Measurements from ENCODE around the gene TMEM106A.
A peak's percentile ranks its signal among the peaks of the same experiment; 100 is the strongest.
"Not testable (repeated sequence)": the region's sequence is repeated elsewhere in the genome, so short reads cannot be mapped to it uniquely, and the experiment has no call there.

TMEM106A gene

DNA sequence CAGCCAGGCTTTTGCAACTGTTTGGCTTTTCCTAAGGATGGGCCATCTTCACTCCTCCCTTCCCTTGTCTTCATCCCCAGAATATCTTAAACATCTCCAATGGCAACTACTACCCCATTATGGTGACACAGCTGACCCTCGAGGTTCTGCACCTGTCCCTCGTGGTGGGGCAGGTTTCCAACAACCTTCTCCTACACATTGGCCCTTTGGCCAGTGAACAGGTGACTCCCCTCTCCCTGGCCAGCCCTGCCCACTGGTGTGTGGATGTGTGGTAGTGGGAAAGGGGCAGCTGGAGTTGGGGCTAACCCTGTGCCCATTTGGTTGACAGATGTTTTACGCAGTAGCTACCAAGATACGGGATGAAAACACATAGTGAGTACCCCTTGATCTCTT lies 4.7 kb downstream of the TMEM106A start:
- no peak for DNase-seq

DNA sequence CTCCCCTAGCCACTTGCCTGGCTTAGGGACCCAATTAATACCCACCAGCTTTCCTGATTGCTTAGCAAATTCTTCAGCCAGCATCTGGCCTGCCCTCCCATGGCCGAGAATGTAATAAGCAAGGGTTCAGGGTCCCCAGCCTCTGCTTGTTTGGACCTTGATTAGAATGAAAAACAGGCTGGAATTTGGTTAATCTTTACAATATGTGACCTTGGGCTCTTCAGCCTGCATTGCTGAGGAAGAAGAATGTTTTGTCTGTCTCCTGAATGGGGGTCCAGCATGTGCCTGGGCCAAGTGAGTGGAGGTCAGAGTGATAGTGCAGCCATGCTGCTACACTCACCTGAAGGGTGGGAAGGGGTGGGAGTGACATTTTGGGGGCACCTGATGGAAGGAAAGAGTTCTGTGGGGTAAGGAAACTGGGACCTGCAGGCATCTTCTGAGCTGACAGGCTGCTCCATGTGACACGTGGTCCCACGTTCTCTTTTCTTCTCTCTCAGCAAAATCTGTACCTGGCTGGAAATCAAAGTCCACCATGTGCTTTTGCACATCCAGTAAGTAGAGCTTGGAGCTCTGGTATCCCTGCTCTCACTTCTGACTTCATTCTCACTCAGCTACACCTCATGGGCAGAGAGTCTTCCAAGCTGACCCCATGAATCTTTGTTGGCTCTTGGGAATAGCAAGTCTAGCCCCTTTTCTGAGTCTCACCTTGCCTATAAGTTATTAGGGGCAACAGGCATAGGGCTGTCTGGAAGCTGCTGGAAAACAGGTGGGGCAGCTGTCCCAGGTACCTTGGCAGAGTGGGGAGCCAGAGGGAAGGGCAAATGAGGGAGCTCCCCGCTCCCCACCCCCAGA lies 5.3 kb downstream of the TMEM106A start:
- no peak for DNase-seq

DNA sequence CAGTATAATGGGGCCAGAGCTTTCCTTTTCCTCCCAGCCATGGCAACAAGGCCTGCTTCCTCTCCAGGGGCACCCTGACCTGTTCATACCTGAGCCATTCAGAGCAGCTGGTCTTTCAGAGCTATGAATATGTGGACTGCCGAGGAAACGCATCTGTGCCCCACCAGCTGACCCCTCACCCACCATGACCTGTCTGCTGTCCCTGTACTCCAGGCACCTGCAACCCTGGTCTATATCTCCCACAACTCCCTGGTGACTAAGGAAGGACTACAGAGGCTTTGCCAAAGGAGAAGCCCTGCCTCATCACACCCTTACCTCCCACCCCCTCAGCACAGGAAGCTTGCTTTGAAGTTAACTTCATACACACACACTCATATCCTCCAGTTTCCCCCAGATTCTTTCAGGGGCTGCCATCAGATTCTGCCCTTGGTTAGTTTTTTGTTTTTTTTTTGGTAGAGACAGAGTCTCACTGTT lies 6.0 kb downstream of the TMEM106A start:
- DNase-seq = peak; percentile 65

DNA sequence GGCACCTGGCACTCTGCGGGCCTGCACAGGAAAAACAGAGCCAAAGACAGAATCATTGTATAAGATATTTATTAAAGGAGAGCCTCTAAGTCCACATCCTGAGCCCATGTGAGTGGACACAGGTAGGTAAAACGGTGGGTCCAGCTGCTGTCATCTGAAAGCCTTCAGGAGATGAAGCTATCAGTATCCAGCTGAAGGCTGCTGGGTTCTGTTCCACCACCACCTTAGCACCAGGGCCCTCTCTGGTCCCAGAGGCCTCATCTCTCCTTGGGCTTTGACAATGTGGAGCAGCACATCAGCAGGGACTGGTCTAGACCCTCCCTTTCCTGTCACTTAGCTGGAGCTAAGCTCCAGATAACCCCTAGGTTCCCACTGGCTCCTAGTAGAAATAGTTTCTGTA lies 7.3 kb downstream of the TMEM106A start:
- no peak for DNase-seq

DNA sequence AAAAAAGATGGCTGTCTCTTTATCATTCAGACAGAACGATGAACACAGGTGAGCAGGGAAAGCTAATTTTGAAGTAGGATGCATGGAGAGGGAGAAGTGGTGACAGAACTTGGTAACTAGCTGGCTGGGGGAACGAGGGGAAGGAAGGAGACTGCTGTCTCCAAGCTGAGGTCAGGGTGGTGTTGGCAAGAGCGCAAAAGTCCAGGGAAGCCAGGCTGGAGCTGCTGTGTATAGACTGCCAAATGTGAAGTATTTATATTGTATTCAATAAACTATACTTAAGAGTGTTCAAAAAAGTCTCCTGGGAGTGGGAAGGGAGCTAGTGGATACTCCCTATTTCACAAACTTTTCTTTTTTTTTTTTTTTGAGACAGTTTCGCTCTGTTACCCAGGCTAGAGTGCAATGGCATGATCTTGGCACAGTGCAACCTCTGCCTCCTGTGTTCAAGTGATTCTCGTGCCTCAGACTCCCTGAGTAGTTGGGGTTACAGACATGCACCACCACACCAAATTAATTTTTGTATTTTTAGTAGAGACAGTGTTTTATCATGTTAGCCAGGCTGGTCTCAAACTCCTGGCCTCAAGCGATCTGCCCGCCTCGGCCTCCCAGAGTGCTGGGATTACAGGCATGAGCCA lies 8.2 kb downstream of the TMEM106A start:
- DNase-seq = no peak

DNA sequence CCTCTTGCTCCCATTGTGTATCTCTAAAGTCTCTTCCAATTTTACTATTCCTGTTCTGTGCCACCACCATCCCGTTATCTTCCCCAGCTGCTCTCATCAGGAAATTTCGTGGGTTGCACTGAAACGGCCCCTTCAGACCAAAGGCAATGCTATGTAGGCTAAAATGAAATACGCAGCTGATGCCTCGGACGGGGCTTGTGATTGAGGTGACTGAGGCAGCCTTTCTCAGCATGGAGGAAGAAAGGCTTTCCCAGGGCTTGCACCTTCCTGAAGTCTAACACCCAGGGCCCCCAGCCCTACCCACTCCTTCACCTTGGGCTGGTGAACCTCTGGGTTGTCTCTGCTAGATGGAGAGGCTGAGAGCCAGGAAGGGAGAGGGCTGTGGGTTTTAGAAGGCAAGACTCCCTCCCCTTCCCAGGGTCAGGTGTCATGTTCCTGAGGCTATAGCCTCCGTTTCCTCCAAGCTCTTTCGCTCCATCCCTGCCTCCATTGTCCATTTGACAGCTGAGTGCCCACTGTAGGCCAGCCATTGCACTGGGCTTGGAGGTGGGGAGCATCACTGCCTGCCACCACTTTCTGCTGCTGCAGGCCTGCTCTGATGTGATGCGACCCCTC lies 8.9 kb downstream of the TMEM106A start:
- no peak for DNase-seq

DNA sequence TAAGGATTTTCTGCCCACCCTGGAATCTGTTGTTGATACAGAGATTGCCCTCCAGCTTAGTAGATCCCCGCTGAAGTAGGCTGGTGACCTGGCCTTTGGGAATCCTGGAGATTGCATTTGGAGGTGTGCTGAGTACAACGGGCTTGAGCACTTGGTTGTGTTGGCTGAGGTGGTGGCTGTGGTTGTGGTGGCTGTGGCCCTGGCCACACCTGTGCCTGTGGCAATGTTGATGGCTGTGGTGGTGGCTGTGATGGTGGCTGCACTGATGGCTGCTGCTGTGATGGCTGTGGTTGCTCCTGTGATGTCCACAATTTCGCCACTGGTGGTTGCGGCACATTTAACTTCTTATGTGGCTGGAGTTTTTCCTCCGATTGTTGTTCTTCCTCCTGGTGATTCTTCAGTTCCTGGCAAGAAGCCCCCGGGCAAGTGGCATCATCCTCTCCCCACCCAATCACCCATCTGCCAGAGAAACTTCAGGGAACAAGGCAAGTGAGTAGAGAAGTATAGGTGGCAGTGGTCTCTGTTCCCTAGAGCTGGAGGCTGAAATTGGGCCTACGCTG lies 12.6 kb downstream of the TMEM106A start:
- peak; percentile 40 for DNase-seq

DNA sequence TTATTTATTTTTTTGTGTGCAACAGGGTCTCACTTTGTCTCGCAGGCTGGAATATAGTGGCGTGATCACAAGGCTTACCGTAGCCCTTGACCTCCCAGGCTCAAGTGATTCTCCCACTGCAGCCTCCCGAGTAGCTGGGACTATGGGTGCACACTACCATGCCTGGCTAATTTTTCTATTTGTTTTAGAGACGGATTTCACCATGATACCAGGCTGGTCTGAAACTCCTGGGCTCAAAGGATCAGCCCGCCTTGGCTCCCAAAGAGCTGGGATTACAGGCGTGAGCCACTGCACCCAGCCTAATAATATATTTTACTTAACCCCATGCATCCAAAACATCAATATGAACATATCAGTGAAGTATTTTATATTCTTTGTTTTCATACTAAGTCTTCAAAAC lies 14.7 kb downstream of the TMEM106A start:
- DNase-seq = no peak

DNA sequence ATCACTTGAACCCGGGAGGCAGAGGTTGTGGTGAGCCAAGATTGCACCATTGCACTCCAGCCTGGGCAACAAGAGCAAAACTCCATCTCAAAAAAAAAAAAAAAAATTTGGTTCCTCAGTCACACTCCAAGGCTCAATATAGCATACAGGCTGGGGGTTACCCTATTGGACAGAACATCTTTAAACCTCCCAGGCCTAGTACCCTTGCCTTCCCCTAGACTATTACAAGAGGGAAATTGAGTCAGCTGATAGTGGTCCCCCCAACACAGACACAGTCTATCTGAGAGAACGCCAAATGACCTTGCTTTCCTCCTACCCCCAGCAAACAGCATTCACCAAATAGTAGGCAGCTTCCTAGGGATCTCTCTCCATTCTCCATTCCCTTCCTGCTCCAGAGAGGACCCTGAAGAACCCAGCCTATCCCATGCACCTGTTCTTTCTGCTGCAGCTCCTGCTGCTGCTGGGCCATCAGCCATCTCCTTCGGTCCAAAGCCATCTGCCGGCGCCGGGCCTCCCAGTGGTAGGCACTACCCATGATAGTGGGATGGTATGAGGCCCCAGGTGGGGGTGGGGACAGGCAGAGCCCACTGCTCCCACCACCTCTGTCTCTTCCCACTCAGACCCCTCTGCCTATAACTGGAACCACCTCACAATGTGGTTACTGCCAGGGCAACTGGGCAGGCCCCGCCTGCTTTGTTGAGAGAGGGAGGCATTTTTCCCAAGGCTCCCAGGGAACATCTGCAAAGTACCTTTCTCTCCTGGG lies 16.5 kb downstream of the TMEM106A start, which contains the start of gene CCDC200:
TSS of gene CCDC200 (minus strand) at position 604 of the 763 bp plus-strand sequence. CDS start at position 535, 69 bp downstream.
- DNase-seq = not testable (repeated sequence)

DNA sequence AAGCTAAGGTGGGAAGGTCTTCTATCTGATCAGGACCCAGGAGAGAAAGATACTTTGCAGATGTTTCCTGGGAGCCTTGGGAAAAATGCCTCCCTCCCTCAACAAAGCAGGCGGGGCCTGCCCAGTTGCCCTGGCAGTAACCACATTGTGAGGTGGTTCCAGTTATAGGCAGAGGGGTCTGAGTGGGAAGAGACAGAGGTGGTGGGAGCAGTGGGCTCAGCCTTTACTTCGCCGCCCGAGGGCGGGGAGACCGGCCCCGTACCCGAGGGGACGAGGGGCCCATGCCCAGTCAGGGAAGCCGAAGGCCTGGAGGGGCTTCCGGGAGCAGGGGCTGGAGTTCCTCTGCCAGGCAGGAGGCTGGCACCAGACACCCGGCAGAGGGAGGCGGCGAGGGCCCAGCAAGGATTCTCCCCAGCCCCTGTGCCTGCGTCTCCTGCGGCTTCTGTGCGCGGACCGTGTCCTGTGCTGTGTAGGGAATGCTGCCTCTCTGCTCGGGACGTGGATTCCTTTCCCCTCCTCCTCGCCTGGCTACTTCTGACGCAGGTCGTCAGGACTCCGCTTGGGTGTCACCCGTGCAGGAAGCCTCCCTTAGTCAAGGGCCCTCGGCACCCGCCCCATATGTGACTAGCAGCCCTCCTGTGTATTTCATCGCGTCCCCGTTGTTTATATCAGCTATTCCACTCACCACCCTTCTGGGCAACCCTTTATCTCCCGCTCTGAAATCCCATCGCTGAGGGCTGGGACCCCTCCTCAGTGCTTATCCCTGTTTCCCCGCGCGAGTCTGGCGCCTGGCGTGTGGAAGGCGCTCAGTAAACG lies 19.7 kb downstream of the TMEM106A start:
- peak; percentile 9 for DNase-seq

DNA sequence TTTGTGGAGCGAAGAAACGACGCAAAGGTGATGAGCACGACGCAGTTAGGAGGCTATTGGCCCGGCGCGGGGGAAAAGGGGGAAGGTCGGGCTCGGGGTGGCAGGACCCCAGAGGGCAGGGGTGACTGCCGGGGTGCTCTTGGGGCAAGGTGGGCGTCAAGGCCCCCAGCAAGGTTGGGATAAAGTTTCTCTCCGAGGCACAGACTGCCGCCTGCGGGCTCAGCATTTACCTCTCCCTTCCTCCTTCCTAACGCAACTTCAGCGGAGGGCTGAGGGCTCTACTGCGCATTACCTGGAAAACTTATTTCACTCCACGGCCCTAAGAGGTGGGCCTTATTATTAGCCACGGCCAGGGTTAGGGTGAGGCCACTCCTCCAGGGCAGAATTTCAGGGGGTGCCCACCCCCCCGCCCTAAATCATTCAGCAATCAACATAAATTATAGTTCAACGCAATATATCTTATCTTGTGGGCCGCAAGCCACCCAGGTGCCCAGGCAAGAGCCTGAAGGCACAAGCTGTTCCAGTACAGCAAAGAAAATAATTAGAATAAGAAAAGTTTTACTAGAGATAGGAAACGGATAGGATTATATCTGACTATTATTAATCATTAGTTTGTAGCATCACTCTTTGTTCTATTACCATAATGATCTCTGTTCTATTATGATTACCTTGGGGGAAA lies 20.5 kb downstream of the TMEM106A start:
- DNase-seq = peak; percentile 50

DNA sequence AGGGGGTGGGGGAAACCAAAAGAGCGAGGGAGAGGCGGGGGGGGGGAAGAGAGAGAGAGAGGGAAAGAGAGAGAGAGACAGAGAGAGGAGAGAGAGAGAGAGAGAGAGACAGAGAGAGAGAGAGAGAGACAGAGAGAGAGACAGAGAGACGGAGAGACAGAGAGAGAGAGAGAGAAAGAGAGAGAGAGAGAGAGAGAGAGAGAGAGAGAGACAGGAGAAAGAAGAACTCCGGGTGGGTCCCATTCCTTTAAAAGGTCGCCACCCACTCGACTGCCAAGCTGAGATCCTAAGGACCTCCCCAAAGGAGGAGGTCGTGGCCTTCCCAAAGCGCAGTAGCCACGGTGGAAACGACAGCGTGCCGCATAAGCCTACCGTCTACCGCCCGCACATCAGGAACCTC lies 21.6 kb downstream of the TMEM106A start:
- not testable (repeated sequence) for DNase-seq

DNA sequence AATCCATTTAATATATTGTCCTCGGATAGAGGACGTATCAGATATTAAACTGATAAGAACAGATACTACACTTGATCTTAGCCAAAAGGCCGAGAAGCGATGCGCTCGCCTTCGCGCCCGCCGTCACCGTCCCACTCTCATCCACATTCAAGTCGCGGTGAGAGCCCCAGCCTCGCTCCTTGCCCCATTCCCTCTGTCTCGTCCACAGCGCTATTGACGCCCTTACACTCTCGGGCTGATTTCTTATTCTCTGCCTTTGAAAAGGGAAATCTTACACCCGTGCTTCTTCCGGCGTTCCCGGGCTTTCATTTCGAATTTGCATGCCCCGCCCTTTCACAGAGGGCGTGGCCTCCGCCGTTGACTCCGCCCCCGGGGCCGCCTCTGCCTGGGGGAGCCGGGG lies 22.2 kb downstream of the TMEM106A start, which contains the start of gene RNU2-1:
TSS of gene RNU2-1 (minus strand) at position 101 of the 400 bp plus-strand sequence.
- DNase-seq = not testable (repeated sequence)

DNA sequence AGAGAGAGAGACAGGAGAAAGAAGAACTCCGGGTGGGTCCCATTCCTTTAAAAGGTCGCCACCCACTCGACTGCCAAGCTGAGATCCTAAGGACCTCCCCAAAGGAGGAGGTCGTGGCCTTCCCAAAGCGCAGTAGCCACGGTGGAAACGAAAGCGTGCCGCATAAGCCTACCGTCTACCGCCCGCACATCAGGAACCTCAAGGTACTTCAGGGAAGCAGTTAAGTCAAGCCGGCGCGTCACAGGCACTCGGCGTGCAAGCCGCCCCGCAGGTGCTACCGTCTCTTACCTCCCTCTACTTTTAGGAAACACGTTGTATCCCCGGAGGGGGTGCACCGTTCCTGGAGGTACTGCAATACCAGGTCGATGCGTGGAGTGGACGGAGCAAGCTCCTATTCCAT lies 27.9 kb downstream of the TMEM106A start:
- not testable (repeated sequence) for DNase-seq

DNA sequence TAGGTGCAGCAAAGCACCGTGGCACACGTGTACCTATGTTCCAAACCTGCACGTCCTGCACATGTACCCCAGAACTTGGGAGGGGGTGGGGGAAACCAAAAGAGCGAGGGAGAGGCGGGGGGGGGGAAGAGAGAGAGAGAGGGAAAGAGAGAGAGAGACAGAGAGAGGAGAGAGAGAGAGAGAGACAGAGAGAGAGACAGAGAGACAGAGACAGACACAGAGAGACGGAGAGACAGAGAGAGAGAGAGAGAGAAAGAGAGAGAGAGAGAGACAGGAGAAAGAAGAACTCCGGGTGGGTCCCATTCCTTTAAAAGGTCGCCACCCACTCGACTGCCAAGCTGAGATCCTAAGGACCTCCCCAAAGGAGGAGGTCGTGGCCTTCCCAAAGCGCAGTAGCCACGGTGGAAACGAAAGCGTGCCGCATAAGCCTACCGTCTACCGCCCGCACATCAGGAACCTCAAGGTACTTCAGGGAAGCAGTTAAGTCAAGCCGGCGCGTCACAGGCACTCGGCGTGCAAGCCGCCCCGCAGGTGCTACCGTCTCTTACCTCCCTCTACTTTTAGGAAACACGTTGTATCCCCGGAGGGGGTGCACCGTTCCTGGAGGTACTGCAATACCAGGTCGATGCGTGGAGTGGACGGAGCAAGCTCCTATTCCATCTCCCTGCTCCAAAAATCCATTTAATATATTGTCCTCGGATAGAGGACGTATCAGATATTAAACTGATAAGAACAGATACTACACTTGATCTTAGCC lies 29.1 kb downstream of the TMEM106A start:
- DNase-seq = not testable (repeated sequence)

DNA sequence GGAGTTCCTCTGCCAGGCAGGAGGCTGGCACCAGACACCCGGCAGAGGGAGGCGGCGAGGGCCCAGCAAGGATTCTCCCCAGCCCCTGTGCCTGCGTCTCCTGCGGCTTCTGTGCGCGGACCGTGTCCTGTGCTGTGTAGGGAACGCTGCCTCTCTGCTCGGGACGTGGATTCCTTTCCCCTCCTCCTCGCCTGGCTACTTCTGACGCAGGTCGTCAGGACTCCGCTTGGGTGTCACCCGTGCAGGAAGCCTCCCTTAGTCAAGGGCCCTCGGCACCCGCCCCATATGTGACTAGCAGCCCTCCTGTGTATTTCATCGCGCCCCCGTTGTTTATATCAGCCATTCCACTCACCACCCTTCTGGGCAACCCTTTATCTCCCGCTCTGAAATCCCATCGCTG lies 34.8 kb downstream of the TMEM106A start:
- not testable (repeated sequence) for DNase-seq

Measured in activated CD8-positive, alpha-beta memory T cell treated with anti-CD3 and anti-CD28 coated beads for 24 hours (primary cell).